A549 (cell line): ENCODE results near the gene RNF166.

Source experiments
- BCL3 ChIP-seq: fragments of >200 bp; sonication (Bioruptor Twin); formaldehyde crosslinking; IDR thresholded peaks from 3 replicates; pipeline ENCODE4 v1.6.1; 2016
- CTCF ChIP-seq: fragments of >200 bp; sonication (Bioruptor Twin); formaldehyde crosslinking; IDR thresholded peaks from 3 replicates; pipeline ENCODE4 v1.5.1; 2016
- ELK1 ChIP-seq: fragments of 150-350 bp; IDR thresholded peaks from 2 replicates; pipeline ENCODE4 v1.6.1; 2014; ENCODE audit warnings: low read depth, mild to moderate bottlenecking, low read length
- ESRRA ChIP-seq: fragments of 150-350 bp; IDR thresholded peaks from 2 replicates; pipeline ENCODE4 v1.6.1; 2014; ENCODE audit warnings: mild to moderate bottlenecking, low read length, borderline replicate concordance
- POLR2A ChIP-seq: IDR thresholded peaks from 2 replicates; pipeline ENCODE4 v1.6.1; 2012; ENCODE audit warnings: mild to moderate bottlenecking, low read length
- REST ChIP-seq: fragments of 200-600 bp; sonication (generic); IDR thresholded peaks from 2 replicates; pipeline ENCODE4 v1.6.1; 2016; ENCODE audit warnings: antibody characterized with exemption, mild to moderate bottlenecking, moderate library complexity
- SREBF2 ChIP-seq: fragments of 450-650 bp; IDR thresholded peaks from 2 replicates; pipeline ENCODE4 v1.6.1; 2014; ENCODE audit warnings: mild to moderate bottlenecking, moderate library complexity
- USF2 ChIP-seq: fragments of 450-650 bp; IDR thresholded peaks from 2 replicates; pipeline ENCODE4 v1.6.1; 2014; ENCODE audit warnings: antibody characterized with exemption
- ZFP36 ChIP-seq: fragments of 450-650 bp; IDR thresholded peaks from 2 replicates; pipeline ENCODE4 v1.6.1; 2014; ENCODE audit warnings: borderline replicate concordance; ENCODE audit not compliant: partially characterized antibody

GRCh38 chr16:88715312-88716190 lies 9.3 kb upstream of the RNF166 start:
- TF ChIP-seq POLR2A: no peak
- TF ChIP-seq ZFP36: no peak
- TF ChIP-seq ESRRA: no peak
- TF ChIP-seq CTCF: no peak
- no peak for TF ChIP-seq REST
- no peak for TF ChIP-seq USF2
- no peak for TF ChIP-seq BCL3
- no peak for TF ChIP-seq SREBF2
- TF ChIP-seq ELK1: no peak
